HG02852 (cell line): ENCODE measurements around the gene TAS2R1.
"Not testable (repeated sequence)": the region's sequence is repeated elsewhere in the genome, so short reads cannot be mapped to it uniquely, and the experiment has no call there.

ENCODE experiments used
- ATAC-seq: cut with Tn5 transposase; IDR thresholded peaks from one replicate; pipeline ENCODE4 v1.9.1; 2021; ENCODE audit warnings: mild to moderate bottlenecking, moderate library complexity; ENCODE audit not compliant: unreplicated experiment

Gene TAS2R1

GRCh38 chr5:9623661-9624060, 6.5 kb downstream of the TAS2R1 start:
- no peak for ATAC-seq

GRCh38 chr5:9622971-9623421, 7.2 kb downstream of the TAS2R1 start:
- ATAC-seq = no peak

DNA sequence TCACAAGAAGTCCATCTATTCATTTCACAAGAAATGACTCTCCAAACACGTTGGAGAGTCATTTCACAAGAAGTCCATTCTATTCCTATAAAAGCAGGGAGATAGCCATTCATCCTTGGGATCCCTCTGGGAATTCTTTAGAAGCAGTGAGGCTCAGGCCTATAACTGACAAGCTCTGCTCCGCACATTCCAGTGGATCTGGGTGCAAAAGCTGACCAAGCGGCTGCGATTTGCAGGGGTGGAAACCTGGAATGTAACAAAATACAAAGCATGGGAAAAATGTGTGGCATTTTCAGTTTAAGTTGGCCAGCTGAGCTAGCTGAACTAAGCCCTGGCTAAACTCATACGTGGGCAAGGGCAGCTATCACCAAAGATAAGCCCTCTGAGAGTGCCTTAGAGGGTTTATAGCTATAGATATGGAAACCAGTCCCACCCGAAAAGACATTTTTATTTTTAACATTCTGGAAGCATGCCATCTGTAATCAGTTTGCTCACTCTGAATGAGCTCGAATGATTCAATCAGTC, 8.7 kb downstream of the TAS2R1 start:
- no peak for ATAC-seq

- ATAC-seq = no peak
These were observed 10.6 kb downstream of the TAS2R1 start for GRCh38 chr5:9619331-9620092.

DNA sequence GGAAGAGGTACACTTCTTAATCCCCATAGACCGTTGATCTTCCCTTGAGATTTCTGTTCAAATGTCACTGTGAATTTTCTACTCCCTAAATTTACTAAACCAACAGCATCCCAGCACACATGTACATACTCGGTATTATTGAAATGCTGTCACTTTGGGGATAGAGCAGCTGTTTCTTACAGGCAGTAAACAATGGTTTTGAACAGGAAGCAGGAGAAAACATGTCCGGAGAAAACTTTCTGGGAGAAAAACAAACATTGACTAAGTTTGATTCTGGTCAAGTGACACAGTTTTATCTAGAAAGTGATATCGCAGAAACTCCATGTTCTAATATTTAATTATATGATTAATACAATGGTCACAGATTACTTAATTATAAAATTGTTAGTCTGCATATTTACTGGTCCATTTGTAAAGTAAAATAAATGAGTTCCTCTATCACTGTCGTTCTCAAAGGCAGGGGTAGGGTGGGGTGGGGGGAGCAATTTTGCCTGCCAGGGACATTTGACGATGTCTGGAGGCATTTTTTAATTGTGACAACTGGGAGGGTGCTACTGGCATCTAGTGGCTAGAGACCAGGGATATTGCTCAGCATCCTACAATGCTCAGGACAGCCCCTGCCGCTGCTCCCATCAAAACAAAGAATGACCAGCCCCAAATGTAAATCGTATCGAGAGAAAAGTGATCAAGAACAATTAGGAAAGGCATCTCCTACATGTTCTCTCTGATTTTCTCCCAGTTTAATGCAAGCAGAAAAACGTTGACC, 12.2 kb downstream of the TAS2R1 start:
- no peak for ATAC-seq

- ATAC-seq = no peak
These were observed 12.9 kb downstream of the TAS2R1 start for GRCh38 chr5:9617221-9617620.

GRCh38 chr5:9615331-9615730, 14.8 kb downstream of the TAS2R1 start:
- no peak for ATAC-seq

- no peak for ATAC-seq
These were observed 16.8 kb downstream of the TAS2R1 start for GRCh38 chr5:9613360-9613759.

DNA sequence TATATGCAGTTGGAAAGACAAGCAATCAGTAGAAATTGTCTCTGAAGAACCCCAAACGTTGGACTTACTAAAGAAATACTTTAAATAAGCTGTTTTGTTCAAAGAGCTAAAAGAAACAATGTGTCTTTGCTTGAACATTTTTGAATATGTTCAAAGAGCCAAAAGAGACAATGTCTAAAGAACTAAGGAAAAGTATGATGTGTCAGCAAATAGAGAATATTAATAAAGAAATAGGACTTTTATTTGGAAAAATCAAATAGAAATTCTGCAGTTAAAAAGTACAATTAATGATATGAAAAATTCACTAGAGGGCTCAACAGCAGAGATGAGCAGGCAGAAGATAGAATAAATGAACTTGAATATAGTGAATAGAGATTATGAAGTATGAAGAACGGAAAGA, 19.2 kb downstream of the TAS2R1 start:
- ATAC-seq = no peak

DNA sequence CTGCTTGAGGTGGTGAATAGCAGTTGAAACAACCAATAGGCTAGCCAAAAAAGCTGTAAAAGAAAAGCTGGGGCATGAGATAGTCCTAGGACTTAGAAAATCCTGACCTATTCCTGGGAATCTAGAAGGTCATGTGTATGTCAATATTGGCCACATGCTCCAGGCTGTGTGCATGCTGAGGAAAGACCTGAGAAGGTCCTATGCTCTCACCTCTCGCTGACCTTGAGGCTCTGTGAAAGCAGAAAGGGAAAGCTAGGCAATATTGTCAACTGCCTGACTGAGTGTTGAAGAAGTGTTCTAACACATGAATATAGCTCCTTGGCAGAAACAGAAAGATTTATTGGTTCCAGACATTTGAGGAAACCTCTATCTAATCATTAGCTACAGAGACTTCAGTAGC, 19.8 kb downstream of the TAS2R1 start:
- ATAC-seq = no peak

DNA sequence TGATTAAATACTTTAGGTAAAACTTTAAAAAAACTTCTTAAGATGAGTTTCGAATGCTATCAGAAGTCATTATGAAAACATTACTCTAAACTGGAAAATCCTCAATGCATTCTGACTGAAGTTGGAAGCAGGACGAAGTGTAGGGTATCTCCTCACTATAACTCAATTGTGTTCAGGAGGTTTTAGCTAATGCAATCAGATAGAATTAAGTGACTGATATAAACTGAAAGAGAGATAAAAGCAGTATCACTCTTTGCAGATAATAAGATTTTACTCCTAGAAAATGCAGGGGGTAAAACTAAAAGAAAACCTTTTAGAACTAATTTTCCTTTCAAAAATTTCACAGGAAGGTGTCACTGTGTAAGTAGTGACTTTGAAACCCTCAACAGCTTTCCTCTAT, 22.1 kb downstream of the TAS2R1 start:
- ATAC-seq = no peak

DNA sequence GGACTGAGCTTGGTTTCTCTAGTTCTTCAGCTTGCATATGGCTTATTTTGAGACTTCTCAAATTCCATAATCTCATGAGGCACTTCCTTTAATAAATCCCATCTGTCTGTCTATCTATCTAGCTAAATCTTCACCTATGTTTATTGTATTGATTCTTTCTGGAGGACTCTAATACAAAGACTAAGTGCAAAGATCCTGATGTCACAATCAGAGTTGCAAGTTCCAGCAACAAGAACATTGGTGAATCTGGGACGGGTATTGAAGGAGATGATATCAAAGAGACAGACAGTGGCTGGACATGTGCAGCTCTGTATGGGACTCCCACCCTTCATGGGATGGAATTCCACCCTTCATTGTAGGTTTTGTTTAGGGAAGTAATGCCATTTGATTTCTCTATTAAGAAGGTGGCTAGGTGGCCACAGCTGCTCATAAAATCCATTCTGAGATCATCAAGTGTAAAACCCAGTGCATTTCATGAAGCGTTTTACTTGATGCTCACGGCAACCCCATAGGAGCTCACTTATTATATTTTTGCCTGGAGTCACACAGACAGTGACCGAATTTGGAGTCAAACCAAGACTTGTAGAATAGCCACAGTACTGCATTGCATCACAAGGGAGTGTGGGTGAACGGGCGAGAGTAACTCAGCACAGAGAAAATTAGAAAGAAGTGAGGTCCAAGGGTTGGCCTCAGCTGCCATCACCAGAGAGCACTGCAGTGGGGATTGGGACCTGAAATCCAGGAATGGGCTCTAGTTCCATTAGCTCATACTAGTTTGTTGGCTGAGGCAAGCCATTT, 24.9 kb downstream of the TAS2R1 start:
- no peak for ATAC-seq

DNA sequence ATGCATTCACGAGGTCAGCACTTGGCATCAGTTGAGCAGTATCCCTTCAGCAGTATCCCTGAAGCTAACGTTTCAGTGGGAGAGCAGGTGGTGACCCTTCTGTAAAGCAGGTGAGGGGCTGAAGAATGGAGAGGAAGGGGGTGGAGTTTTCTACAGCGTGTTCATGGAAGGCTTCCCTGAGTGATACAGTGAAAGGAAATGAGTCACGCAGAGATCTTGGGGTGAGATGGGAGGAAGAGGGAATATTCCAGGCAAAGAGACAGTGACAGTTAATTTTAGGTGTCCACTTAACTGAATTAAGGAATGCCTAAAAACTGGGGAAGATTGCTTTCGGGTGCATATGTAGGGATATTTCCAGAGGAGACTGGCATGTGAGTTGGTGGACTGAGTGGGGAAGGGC, 25.7 kb downstream of the TAS2R1 start:
- no peak for ATAC-seq

GRCh38 chr5:9601055-9601739, 29.0 kb downstream of the TAS2R1 start:
- ATAC-seq = no peak

DNA sequence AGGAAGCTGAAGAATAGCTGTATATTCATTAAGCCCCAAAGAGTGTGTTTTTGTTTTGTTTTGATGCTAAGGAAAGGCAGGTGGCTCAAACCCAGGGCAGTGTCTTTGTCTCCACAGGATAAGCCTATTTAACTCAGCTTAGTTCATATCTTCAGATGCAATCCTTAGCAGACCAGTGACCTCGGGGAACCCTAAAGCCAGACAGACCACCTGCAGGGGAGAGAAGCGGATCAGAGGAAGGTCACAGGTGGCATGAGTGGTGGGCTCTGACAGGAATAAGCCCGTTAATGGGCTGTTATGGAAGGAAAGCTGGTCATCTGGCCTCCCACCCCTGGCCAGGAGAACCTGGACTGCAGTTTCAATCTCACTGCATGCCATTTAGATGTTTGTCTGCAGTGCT, 30.8 kb downstream of the TAS2R1 start:
- ATAC-seq = no peak

GRCh38 chr5:9598329-9598728, 31.8 kb downstream of the TAS2R1 start:
- ATAC-seq = not testable (repeated sequence)

GRCh38 chr5:9597322-9597721, 32.8 kb downstream of the TAS2R1 start:
- not testable (repeated sequence) for ATAC-seq

DNA sequence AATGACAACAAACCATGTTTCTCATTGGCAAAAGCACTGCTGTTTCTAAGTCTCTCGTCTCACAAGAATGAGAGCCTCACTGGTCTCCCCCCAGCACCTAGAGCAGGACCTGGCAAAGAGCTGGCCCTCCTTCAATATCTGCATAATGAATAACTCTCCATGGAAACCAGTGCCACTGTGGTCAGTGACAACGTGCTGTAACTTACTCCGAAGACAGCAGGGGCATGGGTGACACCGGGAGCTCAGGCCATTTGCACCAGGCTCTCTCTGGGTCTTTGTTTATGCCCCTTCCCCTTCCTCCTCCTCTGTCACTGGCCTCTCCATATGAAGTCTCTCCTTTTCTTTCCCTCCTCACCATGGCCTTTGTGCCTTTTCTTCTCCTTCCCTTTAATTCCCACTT, 33.3 kb downstream of the TAS2R1 start:
- no peak for ATAC-seq

- ATAC-seq = no peak
These were observed 33.9 kb downstream of the TAS2R1 start for GRCh38 chr5:9596171-9596780.

GRCh38 chr5:9594913-9595312, 35.2 kb downstream of the TAS2R1 start:
- ATAC-seq = no peak
